Rectal smooth muscle tissue (tissue), 1 donor: ENCODE measurements around the gene CDK19.
"Not testable (repeated sequence)": the region's sequence is repeated elsewhere in the genome, so short reads cannot be mapped to it uniquely, and the experiment has no call there.

Experiments
- H3K27ac ChIP-seq: one replicate; pipeline ENCODE4 v1.7.0; 2013; ENCODE audit warnings: low read depth, low read length, inconsistent platforms
- H3K27me3 ChIP-seq: one replicate; pipeline ENCODE4 v1.7.0; 2013; ENCODE audit warnings: low read length; ENCODE audit not compliant: control insufficient read depth, insufficient read depth
- H3K36me3 ChIP-seq: one replicate; pipeline ENCODE4 v1.7.0; 2013; ENCODE audit warnings: low read length; ENCODE audit not compliant: control insufficient read depth, insufficient read depth
- H3K4me1 ChIP-seq: one replicate; pipeline ENCODE4 v1.7.0; 2013; ENCODE audit warnings: low read length; ENCODE audit not compliant: control insufficient read depth, insufficient read depth
- H3K4me3 ChIP-seq: one replicate; pipeline ENCODE4 v1.7.0; 2013; ENCODE audit warnings: low read length
- H3K9ac ChIP-seq: one replicate; pipeline ENCODE4 v1.7.0; 2013; ENCODE audit warnings: low read length

CDK19 gene

DNA sequence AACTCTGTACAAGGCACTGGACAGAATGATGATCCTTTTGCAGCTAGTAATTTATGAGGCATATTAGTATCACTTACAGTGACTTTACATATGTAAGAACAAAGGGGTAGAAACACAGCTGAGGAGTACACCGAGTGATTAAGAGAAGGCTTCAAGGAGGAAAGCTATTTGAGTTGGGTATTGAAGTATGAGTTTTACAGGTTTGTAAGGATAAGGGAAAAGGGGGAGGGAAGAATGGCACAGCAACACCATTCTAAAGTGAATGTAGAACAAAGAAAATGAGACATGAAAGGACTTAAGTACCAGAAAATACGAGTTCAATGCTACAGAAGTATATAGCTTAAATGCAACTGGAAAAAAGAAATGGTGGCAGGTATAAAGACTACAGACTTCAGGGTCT is 5.5 kb downstream of the CDK19 start:
- no peaks in the 10 kb centered on the region for H3K27me3 ChIP-seq
- no peak overlapping the region for H3K4me3 ChIP-seq
- H3K27ac ChIP-seq = no peak overlapping the region
- peaks cover 6% of the 10 kb centered on the region for H3K4me1 ChIP-seq
- no peaks in the 10 kb centered on the region for H3K36me3 ChIP-seq
- no peak overlapping the region for H3K9ac ChIP-seq

DNA sequence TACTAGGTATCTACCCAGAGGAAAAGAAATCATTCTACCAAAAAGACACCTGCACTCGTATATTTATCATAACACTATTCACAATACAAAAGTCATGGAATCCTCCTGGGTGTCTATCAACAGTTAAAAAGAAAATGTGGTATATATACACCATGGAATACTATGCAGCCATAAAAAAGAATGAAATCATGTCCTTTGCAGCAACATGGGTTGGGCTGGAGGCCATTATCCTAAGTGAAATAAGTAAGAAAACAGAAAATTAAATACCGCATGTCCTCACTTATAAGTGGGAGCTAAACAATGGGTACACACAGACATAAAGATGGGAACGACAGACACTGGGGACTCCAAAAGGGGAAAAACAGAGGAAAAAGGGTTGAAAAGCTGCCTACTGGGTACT is 13.1 kb downstream of the CDK19 start:
- not testable (repeated sequence) for H3K27me3 ChIP-seq, H3K4me1 ChIP-seq, H3K27ac ChIP-seq, H3K4me3 ChIP-seq, H3K9ac ChIP-seq, H3K36me3 ChIP-seq

DNA sequence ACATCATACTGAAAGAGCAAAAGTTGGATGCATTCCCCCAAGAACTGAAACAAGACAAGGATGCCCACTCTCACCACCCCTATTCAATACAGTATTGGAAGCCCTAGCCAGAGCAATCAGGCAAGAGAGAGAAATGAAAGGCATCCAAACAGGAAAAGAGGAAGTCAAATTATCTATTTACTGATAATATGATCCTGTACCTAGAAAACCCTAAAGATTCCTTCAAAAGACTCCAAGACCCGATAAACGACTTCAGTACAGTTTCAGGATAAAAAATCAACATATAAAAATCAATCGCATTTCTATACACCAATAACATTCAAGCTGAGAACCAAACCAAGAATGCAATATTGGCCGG is 14.5 kb downstream of the CDK19 start:
- Histone ChIP-seq H3K4me3 (no peak overlapping the region), H3K36me3 (no peaks in the 10 kb centered on the region), H3K27ac (no peak overlapping the region), H3K27me3 (no peaks in the 10 kb centered on the region), H3K9ac (no peak overlapping the region), H3K4me1 (no peaks in the 10 kb centered on the region)

DNA sequence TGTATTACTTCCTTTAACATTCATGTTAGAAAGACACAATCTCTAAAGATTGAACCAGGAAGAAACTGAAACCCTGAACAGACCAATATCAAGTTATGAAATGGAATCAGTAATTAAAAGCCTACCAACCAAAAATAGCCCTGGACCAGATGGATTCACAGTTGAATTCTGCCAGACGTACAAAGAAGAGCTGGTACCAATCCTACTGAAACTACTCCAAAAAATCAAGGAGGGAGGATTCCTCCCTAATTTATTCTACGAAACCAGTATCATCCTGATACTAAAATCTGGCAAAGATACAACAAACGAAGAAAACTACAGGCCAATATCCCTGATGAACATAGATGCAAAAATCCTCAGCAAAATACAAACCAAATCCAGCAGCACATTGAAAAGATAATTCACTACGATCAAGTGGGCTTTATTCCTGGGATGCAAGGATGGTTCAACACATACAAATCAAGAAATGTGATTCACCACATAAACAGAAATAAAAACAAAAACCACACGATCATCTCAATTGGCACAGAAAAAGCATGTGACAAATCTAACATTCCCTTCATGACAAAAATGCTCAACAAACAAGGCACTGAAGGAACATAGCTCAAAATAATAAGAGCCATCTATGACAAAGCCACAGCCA is 15.0 kb downstream of the CDK19 start:
- H3K4me3 ChIP-seq = no peak overlapping the region
- H3K27me3 ChIP-seq = no peaks in the 10 kb centered on the region
- H3K27ac ChIP-seq = no peak overlapping the region
- H3K9ac ChIP-seq = no peak overlapping the region
- no peaks in the 10 kb centered on the region for H3K4me1 ChIP-seq
- no peaks in the 10 kb centered on the region for H3K36me3 ChIP-seq

DNA sequence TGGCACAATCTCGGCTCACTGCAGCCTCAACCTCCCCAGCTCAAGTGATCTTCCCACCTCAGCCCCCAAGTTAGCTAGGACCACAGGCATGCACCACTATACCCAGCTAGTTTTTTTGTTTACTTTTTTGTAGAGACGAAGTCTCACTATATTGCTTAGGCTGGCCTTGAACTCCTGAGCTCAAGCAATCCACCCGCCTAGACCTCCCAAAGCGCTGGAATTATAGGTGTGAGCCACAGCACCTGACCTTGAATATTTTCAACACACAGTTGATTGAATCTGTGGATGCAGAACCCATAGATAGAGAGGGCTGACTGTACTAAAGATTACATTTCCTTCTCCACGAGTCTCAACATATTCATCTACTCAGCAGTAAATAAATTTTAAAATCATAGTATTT is 15.6 kb downstream of the CDK19 start:
- H3K4me3 ChIP-seq = no peak overlapping the region
- H3K36me3 ChIP-seq = no peaks in the 10 kb centered on the region
- H3K4me1 ChIP-seq = no peaks in the 10 kb centered on the region
- no peak overlapping the region for H3K9ac ChIP-seq
- H3K27ac ChIP-seq = no peak overlapping the region
- H3K27me3 ChIP-seq = no peaks in the 10 kb centered on the region

DNA sequence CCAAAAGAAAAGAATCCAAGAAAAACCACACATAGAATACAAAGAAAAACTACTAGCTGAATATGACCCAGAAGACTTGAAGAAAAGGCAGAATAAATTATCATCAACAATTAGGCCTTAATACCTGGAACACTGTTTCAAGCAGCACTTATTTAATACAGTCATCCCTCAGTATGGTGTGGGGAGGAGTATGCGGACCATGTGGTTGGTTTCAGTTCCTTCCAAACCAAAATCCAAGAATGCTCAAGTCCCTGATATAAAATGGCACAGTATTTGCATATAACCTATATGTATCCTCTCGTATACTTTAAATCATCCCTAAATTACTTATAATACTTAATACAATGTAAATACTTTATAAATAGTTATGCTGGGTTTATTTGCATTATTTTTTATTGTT is 16.1 kb downstream of the CDK19 start:
- Histone ChIP-seq H3K4me3 (no peak overlapping the region), H3K27me3 (no peaks in the 10 kb centered on the region), H3K4me1 (no peaks in the 10 kb centered on the region), H3K9ac (no peak overlapping the region), H3K36me3 (no peaks in the 10 kb centered on the region), H3K27ac (no peak overlapping the region)

DNA sequence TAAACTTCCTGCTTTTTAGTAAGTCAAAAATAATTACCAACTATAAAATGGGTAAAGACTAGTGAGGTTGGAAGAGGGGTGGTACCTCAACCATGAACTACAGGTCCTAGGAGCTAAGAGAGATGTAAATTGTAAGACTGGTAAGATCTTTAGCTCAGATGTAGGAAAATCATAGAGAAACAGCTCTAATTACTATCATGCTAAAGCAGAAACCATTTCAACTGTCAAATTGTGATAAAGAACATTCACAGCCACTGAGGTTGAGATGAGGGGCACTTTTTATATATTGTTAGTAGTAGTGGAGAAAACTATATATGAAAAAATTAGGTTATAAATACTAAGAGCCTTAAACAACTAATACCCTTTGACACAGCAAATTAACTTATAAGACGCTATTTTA is 20.0 kb downstream of the CDK19 start:
- Histone ChIP-seq H3K27me3 (no peaks in the 10 kb centered on the region), H3K36me3 (no peaks in the 10 kb centered on the region), H3K4me3 (no peak overlapping the region), H3K4me1 (no peaks in the 10 kb centered on the region), H3K9ac (no peak overlapping the region), H3K27ac (no peak overlapping the region)

DNA sequence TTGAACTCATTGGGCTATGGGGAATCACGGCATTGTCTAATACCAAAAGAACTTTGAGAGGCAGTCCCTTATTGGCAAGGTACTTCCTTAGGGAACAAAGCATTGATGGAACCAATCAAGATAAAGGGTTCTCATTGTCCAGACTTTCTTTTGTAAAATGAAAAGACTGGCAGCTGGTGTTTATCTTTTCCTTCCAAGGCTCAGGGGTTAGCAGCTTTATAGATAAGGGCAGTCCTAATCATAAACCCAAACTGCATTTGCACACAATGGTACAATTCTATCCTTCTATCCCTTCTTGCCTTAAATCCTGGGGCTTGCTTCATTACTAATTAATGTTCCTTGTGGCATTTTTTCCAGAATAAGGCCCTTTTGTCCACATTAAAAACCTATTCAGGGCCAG is 28.6 kb downstream of the CDK19 start:
- H3K4me1 ChIP-seq = no peaks in the 10 kb centered on the region
- H3K27me3 ChIP-seq = no peaks in the 10 kb centered on the region
- no peak overlapping the region for H3K9ac ChIP-seq
- H3K27ac ChIP-seq = no peak overlapping the region
- no peak overlapping the region for H3K4me3 ChIP-seq
- no peaks in the 10 kb centered on the region for H3K36me3 ChIP-seq

DNA sequence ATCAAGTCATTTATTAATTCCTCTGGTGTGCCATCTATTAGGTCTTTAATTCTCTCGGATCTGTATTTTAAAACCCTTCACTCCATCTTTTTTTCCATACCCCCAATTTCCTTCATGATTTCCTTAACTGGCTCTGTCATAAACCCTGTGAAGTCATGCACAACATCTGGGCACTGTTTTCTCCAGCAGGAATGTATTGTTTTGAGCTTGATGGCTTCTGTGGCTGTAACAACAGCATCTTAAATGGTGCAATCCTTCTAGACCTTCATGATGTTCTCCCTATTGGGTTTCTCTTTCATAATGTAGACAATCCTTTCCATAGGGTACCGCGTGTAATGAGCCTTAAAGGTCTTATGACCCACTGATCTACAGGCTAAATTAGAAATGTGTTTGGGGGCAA is 29.0 kb downstream of the CDK19 start:
- Histone ChIP-seq H3K36me3 (no peaks in the 10 kb centered on the region), H3K9ac (no peak overlapping the region), H3K27ac (no peak overlapping the region), H3K4me3 (no peak overlapping the region), H3K27me3 (no peaks in the 10 kb centered on the region), H3K4me1 (no peaks in the 10 kb centered on the region)

DNA sequence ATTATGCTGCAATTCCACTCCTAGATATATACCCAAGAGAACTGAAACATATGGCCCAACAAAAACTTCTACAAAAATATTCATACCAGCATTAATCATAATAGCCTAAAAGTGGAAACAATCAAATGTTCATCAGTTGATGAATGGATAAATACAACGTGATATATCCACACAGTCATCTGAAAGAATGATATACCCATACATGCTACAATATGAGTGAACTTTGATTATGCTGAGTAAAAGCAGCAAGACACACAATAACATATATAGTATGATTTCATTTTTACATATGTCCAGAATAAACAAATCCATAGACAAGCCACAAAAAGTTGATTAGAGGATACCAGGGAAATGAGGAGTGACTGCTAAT is 30.7 kb downstream of the CDK19 start:
- Histone ChIP-seq H3K9ac (no peak overlapping the region), H3K36me3 (no peaks in the 10 kb centered on the region), H3K4me1 (no peaks in the 10 kb centered on the region), H3K27ac (no peak overlapping the region), H3K27me3 (no peaks in the 10 kb centered on the region), H3K4me3 (no peak overlapping the region)

DNA sequence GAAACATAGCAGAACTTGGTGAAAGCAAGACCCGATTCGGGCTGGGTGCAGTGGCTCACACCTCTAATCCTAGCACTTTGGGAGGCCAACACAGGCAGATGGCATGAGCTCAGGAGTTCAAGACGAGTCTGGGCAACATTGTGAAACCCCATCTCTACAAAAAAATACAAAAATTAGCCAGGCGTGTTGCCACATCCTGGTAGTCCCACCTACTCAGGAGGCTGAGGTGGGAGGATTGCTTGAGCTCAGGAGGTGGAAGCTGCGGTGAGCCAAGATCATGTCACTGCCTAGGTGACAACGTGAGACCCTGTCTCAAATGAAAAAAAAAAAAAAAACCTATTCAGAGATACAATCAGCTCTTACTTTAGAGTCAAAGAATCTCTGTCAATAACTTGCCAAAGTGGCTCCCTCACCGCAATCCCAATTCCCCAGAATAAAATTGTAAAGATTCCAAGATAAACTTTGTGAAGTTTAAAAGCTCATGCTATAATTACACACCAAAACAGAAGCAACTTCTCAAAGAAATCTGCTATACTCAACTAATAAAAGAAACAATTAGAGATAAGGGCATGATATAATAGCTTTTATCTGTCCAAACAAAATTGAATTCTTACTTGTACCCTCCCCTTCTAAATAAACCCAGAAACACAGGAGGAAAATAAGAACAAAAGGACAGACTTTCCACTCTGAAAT is 33.6 kb downstream of the CDK19 start:
- Histone ChIP-seq H3K4me1 (no peaks in the 10 kb centered on the region), H3K36me3 (no peaks in the 10 kb centered on the region), H3K27me3 (no peaks in the 10 kb centered on the region), H3K9ac (no peak overlapping the region), H3K27ac (no peak overlapping the region), H3K4me3 (no peak overlapping the region)

DNA sequence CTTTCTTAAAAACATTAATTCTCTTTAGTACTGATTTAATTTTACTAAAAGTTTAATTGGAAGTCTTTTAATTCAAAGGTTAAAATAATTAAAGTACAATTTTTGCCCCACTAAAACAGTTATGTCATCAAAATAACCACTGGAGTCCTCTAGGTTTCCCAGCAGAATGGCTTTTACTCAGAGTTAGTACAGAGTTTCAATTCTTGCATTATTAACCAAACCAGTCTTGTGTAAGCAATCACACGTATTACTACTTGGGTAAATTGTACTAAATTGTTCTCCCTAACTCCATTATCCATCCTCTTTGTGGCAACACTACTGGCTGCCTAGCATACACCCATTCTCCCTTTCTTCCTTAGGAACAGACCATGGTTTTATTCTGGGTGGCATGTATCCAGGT is 36.9 kb downstream of the CDK19 start:
- H3K4me3 ChIP-seq = no peak overlapping the region
- no peaks in the 10 kb centered on the region for H3K4me1 ChIP-seq
- no peaks in the 10 kb centered on the region for H3K27me3 ChIP-seq
- H3K36me3 ChIP-seq = no peaks in the 10 kb centered on the region
- H3K9ac ChIP-seq = no peak overlapping the region
- no peak overlapping the region for H3K27ac ChIP-seq

DNA sequence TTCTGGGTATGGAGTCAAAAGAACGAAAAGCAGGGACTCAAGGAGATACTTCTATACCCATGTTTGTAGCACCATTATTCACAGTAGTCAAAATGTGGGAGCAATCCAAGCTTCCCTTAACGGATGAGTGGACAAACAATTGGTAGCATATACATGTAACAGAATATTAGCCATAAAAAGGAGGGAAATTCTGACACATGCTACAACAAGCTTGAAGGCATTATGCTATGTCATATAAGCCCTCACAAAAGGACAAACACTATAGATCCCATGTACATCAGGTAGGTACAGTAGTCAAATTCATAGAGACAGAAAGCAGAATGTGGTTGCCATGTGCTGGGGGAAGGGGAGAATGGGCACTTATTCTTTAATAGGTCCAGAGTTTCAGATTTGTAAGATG is 37.6 kb downstream of the CDK19 start:
- Histone ChIP-seq H3K9ac (no peak overlapping the region), H3K27ac (no peak overlapping the region), H3K4me3 (no peak overlapping the region), H3K4me1 (no peaks in the 10 kb centered on the region), H3K27me3 (no peaks in the 10 kb centered on the region), H3K36me3 (no peaks in the 10 kb centered on the region)
